Peyer's patch (tissue), 4 donors: Measurements from ENCODE around the gene SLC6A11. TPM values are rescaled to one million over a fixed set of nuclear protein-coding genes. Genes with fewer than 3 reads are reported as not detected.

ENCODE experiments used
- DNase-seq, 3 donors: peaks; one replicate each; pipeline ENCODE4 v3.0.0-alpha.2; 2017 to 2019
- H3K27ac ChIP-seq, 4 donors: fragments of 200-600 bp; sonication (generic); one replicate each; pipeline ENCODE4 v1.5.1; 2016 to 2019
- H3K27me3 ChIP-seq, 2 donors: fragments of 200-600 bp; sonication (generic); one replicate each; pipeline ENCODE4 v1.5.1; 2019
- H3K36me3 ChIP-seq, 3 donors: fragments of 200-600 bp; sonication (generic); one replicate each; pipeline ENCODE4 v1.5.1; 2016 to 2019
- H3K4me1 ChIP-seq, 4 donors: fragments of 200-600 bp; sonication (generic); one replicate each; pipeline ENCODE4 v1.5.1; 2016 to 2019
- H3K4me3 ChIP-seq, 4 donors: fragments of 200-600 bp; sonication (generic); 1 replicate in 3 of 4; 2 replicates in 1 of 4; pipeline ENCODE4 v1.5.1; 2016 to 2019; ENCODE audit warnings: mild to moderate bottlenecking in 1 of 4
- H3K9me3 ChIP-seq, 4 donors: fragments of 200-600 bp; sonication (generic); one replicate each; pipeline ENCODE4 v1.5.1; 2016 to 2019; ENCODE audit warnings: mild to moderate bottlenecking in 1 of 4
- POLR2A ChIP-seq, 2 donors: fragments of 450-650 bp; IDR thresholded peaks; one replicate each; pipeline ENCODE4 v1.5.1; 2017; ENCODE audit warnings: antibody characterized with exemption in 2 of 2, mild to moderate bottlenecking in 2 of 2, moderate library complexity in 2 of 2
- total RNA-seq, 4 donors: library from RNA; depleted of rRNA; stranded (reverse); fragments of >200 nt; gene quantifications; one replicate each; pipeline ENCODE4 v1.1.0, GENCODE V29; 2016
- TF ChIP-seq, protein P1 (sequence below), 6 experiments: fragments of 450-650 bp in 4 of 6; fragments of 200-600 bp in 2 of 6; sonication (generic) in 1 of 6; IDR thresholded peaks; one replicate each; pipeline ENCODE4 v1.5.1; 2017 to 2019; ENCODE audit warnings: antibody characterized with exemption in 6 of 6, mild to moderate bottlenecking in 3 of 6, moderate library complexity in 1 of 6

SLC6A11 gene
- total RNA-seq, 4 donors from 2014 or later, result not detected

DNA sequence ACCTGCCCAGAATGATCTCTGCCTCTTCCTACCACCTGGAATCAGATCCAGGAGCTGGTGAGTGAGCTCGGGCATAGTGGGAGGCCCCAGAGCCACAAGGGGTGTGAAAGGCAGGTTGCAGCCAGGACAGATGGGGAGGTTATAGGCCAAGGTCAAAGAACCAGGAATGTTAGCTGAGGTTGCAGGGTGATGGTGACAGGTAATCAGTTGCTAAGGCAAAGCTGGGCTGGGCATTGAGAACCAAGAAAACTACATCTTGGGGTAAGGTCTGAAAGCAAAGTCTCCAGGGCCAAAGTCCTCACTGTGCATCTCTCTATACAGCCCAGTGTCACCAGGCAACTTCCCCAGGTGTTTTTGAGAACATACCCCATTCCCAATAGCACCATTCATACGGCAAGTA lies 38.4 kb upstream of the SLC6A11 start:
- TF ChIP-seq, protein P1, sequence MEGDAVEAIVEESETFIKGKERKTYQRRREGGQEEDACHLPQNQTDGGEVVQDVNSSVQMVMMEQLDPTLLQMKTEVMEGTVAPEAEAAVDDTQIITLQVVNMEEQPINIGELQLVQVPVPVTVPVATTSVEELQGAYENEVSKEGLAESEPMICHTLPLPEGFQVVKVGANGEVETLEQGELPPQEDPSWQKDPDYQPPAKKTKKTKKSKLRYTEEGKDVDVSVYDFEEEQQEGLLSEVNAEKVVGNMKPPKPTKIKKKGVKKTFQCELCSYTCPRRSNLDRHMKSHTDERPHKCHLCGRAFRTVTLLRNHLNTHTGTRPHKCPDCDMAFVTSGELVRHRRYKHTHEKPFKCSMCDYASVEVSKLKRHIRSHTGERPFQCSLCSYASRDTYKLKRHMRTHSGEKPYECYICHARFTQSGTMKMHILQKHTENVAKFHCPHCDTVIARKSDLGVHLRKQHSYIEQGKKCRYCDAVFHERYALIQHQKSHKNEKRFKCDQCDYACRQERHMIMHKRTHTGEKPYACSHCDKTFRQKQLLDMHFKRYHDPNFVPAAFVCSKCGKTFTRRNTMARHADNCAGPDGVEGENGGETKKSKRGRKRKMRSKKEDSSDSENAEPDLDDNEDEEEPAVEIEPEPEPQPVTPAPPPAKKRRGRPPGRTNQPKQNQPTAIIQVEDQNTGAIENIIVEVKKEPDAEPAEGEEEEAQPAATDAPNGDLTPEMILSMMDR (IDR thresholded peaks at IDR 0.05), result no peak
- no peak for TF ChIP-seq POLR2A (IDR thresholded peaks at IDR 0.05)
- Histone ChIP-seq H3K36me3 (no peaks in the 10 kb centered on the region), H3K9me3 (peaks cover 0 to 3% (median 0%) of the 10 kb centered on the region in 4 donors), H3K27me3 (no peaks in the 10 kb centered on the region), H3K4me1 (no peaks in the 10 kb centered on the region), H3K4me3 (no peak overlapping the region), H3K27ac (no peak overlapping the region)
- no peak for DNase-seq

DNA sequence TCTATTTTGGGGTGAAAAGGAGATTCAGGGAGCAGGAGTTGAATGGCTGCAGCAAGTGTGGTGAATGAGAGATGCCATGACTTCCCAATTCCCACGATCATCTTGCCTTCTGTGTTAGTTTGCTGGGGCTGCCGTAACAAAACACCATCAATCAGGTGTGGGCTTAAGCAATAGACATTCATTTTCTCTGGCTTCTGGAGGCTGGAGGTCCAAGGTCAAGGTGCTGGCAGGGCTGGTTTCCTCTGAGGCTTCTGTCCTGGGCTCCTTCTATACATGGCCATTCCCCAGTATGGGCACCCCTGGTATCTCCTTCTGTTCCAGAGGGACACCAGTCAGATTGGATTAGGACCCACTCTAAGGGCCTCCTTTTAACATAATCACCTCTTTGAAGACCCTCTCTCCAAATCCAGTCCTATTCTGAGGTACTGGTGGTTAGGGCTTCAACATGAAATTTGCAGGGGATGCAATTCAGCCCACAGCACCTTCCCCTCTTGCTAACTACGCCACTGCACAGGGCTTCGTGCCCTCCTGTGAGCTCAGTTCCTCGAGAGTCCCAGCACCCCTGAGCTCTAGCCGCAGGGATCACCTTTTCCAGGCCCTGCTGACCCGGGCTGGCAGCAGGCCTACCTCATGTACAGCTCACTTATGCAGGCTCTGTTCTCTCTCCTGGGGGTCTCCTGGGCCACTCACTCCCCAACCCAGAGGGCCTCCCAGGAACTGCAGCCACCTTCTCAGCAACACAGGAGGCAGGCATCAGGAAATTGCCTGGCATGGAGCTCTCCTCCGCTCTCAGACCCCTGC lies 37.3 kb upstream of the SLC6A11 start:
- Histone ChIP-seq H3K4me1 (no peaks in the 10 kb centered on the region), H3K36me3 (no peaks in the 10 kb centered on the region), H3K9me3 (no peaks in the 10 kb centered on the region), H3K27me3 (no peaks in the 10 kb centered on the region), H3K27ac (no peak overlapping the region), H3K4me3 (no peak overlapping the region)
- TF ChIP-seq, protein P1 (IDR thresholded peaks at IDR 0.05), result no peak
- no peak for TF ChIP-seq POLR2A (IDR thresholded peaks at IDR 0.05)
- DNase-seq, result no peak

- H3K27ac ChIP-seq, result no peak overlapping the region
- DNase-seq, result no peak
- no peaks in the 10 kb centered on the region for H3K4me1 ChIP-seq
- no peaks in the 10 kb centered on the region for H3K9me3 ChIP-seq
- H3K36me3 ChIP-seq, result no peaks in the 10 kb centered on the region
- TF ChIP-seq, protein P1 (IDR thresholded peaks at IDR 0.05), result no peak
- no peak for TF ChIP-seq POLR2A (IDR thresholded peaks at IDR 0.05)
- no peaks in the 10 kb centered on the region for H3K27me3 ChIP-seq
- H3K4me3 ChIP-seq, result no peak overlapping the region
These were observed 36.7 kb upstream of the SLC6A11 start for GRCh38 chr3:10779293-10779805.

DNA sequence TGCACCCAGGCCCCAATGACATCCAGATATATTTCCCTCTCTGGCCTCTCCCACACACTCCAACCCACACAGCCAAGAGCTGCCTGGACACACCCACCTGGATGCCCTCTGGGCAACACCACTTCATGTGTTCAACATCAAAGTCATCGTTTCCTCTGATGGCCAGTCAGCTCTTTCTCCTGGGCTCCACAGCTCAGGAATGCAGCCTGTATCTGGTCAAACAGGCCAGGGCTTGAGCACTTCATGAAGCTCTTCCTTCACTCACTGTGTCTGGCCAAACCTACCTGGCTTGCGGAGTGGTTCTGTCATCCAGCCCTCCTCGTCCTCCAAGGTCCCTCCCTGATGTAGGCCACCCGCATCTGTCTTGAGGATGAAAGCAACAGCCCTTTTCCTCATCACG lies 35.8 kb upstream of the SLC6A11 start:
- Histone ChIP-seq H3K9me3 (no peaks in the 10 kb centered on the region), H3K4me3 (no peak overlapping the region), H3K27ac (no peak overlapping the region), H3K36me3 (no peaks in the 10 kb centered on the region), H3K27me3 (no peaks in the 10 kb centered on the region), H3K4me1 (no peaks in the 10 kb centered on the region)
- no peak for DNase-seq
- TF ChIP-seq, protein P1 (IDR thresholded peaks at IDR 0.05), result no peak
- no peak for TF ChIP-seq POLR2A (IDR thresholded peaks at IDR 0.05)

DNA sequence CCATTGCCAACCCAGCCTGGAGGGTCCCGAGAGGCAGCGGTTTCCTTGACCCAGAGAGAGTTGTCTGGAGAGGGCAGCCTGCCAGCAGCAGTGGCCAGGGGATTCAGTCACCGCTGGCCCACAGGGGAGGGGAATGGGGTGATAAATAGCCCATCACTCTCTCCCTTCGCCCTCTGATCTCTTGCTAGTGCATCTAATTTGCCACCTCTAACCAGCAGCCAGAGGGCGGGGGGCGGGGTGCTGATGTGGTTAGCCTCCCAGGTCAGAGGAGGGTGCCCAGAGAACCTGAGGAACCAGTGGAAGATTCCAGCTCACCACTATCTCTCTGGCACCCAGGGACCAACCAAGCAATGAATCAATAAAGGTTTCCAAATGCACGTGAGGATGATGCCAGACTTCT lies 35.1 kb upstream of the SLC6A11 start:
- no peaks in the 10 kb centered on the region for H3K36me3 ChIP-seq
- DNase-seq, result no peak
- H3K27ac ChIP-seq, result no peak overlapping the region
- H3K9me3 ChIP-seq, result no peaks in the 10 kb centered on the region
- TF ChIP-seq, protein P1 (IDR thresholded peaks at IDR 0.05), result no peak
- TF ChIP-seq POLR2A (IDR thresholded peaks at IDR 0.05), result no peak
- no peaks in the 10 kb centered on the region for H3K27me3 ChIP-seq
- H3K4me1 ChIP-seq, result no peaks in the 10 kb centered on the region
- H3K4me3 ChIP-seq, result no peak overlapping the region
